Measurements from ENCODE around the gene SOBP.
"Not testable (repeated sequence)": the region's sequence is repeated elsewhere in the genome, so short reads cannot be mapped to it uniquely, and the experiment has no call there.

The SOBP gene

GRCh38 chr6:107489636-107490565, at the start of gene SOBP:
TSS of gene SOBP (plus strand) at chr6:107490117. CDS start at chr6:107490617, 500 bp downstream.
- peak; percentile 14 for DNase-seq (ENCODE audit: low spot score)

- no peak for DNase-seq (ENCODE audit: low spot score)
Measured at GRCh38 chr6:107440936-107441335, 49.0 kb upstream of the SOBP start.

GRCh38 chr6:107441682-107442081, 48.2 kb upstream of the SOBP start:
- no peak for DNase-seq (ENCODE audit: low spot score)

DNA sequence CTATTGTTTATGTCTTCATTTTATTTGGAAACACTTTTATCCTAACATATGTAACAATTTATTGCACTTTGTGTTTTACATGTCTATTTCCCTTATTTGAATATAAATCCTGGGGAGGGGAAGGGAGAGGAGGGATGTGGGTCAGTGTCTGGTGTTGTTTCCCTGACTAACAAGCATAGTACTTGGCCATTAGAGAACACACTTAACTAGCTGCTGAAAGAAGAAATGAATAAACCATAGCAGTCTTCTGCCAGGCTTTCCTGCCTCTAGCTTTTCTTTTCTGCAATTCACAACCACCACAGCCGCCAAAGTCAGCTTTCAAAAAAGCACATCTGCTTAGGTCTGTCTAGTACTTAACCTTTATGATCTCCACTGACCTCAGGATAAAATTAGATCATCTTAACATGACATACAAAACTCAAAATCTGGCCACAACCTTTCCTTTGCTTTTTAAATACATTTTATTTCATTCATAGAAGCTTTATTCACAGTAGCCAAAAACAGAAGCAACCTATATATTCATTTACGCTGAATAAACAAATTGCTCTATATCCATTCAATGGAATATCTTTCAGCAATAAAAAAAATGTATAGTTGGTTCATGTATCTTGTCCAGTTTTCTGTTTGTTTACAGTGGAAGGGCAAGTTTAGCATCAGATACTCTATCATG, 46.8 kb upstream of the SOBP start:
- no peak for DNase-seq (ENCODE audit: low spot score)

DNA sequence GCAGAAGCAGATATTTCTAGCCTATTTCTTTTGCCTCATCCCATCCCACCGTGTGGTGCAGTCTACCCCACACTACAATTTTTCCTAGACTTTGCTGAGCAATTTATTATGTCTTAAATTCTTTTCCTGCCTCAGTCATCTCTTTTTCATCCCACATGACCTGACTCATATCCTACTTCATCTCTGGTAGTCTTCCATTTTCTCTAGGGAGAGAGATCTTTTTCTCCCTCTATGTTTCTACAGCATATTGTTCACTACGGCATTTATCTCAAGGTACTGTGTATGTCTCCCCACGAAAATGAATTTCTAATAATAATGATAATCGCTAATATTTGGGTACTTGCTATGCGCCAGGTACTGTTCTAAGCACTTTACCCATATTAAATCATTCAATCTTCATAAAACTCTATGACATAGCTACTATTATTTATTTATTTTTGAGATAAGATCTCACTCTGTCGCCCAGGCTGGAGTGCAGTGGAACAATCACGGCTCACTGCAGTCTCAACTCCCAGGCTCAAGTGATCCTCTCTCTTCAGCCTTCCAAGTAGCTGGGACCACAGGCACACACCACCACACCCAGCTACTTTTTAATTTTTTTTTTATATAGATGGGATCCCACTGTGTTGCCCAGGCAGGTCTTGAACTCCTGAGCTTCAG, 46.2 kb upstream of the SOBP start:
- peak; percentile 23 for DNase-seq (ENCODE audit: low spot score)

GRCh38 chr6:107444277-107444676, 45.6 kb upstream of the SOBP start:
- no peak for DNase-seq (ENCODE audit: low spot score)

DNA sequence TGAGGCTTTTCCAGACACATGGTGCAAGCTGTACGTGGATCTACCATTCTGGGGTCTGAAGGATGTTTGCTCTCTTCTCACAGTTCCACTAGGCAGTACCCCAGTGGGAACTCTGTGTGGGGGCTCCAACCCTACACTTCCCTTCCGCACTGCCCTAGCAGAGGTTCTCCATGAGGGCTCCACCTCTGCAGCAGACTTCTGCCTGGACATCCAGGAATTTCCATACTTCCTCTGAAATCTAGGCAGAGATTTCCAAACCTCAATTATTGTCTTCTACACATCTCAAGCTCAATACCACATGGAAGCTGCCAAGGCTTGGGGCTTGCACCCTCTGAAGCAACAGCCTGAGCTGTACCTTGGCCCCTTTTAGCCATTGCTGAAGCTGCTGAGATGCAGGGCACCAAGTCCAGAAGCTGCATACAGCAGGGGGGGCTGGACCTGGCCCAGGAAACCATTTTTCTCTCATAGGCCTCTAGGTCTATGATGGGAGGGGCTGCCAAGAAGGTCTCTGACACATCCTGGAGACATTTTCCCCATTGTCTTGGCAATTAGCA, 42.2 kb upstream of the SOBP start:
- DNase-seq (ENCODE audit: low spot score) = no peak

DNA sequence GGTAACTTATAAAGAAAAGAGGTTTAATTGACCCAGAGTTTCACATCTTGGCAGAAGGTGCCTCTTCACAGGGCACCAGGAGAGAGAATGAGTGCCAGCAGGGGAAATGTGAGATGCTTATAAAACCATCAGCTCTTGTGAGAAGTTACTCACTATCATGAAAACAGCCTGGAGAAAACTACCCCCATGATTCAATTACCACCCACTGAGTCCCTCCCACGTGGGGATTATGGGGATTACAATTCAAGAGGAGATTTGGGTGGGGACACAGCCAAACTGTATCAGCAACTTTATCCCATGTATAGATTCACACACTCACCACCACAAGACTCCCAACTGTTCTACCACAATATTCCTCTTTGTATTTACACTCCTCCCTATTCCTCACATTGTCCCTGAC, 41.1 kb upstream of the SOBP start:
- no peak for DNase-seq (ENCODE audit: low spot score)

DNA sequence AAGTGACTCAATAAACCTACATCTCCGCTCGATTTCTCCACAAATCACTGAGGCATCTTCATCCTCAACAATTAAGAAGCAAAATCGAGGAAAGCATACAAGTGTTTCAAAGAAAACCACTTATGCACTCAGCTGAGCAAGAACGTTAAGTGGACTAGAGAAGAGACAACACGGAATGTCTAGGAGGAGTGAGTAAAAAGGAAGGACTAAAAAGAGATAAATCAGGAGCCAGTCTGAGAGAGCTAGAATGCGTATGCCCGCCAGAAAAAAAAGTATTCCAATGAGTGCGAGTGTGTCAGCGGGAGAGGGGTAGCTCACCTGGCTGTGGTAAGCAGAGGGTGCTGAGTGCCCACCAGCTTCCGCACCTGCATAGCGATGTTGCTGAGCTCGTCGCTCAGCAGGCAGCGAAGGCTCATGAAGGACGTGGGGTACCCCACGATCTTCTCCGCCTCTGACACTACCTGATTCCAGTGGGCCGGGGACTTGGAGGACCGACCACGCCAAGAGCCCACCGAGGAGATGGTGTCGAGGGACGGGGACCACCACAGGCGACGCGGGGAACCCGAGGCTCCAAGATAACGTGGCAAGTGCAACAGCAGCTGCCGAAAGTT, 31.1 kb upstream of the SOBP start:
- DNase-seq (ENCODE audit: low spot score) = peak; percentile 30

DNA sequence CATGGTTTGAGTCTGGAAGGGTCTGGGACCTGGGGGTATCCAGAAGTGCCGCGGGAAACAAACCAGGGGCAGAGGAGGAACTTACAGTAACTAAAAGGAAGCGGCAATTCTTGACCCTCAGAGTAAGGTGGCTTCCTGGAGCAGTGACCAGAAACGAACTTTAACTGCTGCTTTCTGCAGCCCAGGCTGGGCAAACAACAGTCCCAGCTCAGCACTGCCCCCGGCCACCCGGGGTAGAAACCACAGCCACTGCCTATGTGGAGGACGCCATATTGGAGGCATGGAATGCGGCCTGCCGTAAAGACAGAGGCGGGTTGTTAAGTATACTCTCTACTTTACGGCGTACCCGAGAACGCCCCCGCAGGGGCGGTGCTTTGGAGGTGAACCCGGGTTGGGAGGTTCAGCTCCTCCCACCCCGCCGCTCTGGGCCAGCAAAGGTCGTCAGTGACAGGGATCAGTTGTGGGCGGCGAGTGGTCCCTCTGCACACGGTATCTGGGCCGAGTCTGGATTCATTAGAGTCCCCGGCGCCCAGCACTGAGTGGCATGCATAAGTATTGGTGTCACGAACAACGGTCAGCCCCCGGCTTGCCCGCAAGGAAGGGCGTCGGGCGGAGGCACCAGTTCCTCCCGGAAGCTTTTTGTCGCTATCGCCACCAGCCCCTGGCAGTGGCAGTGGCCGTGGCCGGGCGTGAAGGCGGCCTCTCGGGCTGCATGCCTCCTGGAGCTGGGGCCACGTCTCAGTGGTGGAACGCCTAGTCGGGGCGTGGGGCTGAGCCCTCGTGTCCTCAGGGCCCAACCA, 30.4 kb upstream of the SOBP start, which contains the start of gene PDSS2:
Gene PDSS2 (minus strand): TSS at position 282 of the 800 bp plus-strand sequence. CDS start 279 bp downstream, at position 3.
- peak; percentile 98 for DNase-seq (ENCODE audit: low spot score)

DNA sequence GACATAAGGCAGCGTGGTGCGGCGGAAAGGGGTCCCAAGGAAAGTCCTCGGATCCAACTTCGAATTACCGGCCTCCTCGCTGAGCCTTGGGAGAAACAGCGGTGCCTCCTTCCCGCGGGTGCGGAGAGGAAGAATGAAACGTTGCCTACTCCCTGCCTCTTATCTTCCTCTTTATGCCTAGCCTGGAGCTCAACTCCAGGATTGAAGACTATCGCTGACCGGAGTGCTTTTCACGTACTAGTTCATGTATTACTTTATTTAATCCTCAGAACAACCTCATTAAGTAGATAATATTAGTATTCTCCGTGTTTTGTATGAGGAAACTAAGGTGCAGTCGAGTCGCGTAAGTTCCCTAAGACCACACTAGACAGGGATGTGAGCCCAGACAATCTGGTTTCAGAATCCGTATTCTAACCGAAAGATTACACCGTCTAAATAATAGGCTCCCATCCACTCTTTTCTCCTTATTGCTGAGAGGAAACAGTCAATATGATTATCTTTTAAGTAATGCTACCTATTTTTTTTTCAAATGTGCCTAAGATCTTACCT, 29.8 kb upstream of the SOBP start:
- no peak for DNase-seq (ENCODE audit: low spot score)

DNA sequence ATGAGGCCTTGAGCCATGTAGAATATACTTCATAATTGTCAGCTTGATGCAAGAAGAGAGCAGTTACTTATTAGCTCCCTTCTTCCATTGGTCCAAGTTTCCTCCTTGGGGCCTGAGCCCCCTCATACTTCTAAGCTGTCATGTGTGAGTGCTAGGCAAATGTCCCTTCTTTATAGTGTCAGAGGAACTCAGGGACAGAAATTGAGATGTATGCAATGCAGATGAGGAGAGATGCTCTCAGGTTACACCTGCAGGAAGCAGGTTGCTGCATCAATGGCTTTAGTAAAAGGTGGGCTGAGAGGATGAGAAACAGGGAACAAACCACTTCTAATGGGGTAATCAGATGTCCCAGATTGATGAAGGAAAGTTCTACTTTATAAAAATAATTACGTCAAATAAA, 23.9 kb upstream of the SOBP start:
- DNase-seq (ENCODE audit: low spot score) = no peak

DNA sequence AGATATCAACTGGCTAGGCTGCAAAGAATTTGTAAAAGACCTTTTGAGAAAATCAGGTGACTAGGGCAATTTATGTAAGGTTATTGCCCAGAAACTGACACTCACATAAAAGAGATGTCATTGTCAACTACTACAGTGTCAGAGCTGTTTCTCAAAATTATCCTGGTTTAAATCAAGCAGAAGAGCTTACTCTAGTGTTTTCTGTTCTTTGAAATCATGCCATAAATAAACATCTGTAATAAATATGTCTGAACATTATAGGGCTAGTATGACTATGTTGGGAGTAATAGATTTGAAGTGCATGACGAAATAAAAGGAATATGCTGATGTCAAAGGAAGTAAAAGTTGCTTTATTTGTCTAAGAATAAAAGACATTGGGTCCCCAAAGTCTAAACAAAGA, 19.6 kb upstream of the SOBP start:
- no peak for DNase-seq (ENCODE audit: low spot score)

DNA sequence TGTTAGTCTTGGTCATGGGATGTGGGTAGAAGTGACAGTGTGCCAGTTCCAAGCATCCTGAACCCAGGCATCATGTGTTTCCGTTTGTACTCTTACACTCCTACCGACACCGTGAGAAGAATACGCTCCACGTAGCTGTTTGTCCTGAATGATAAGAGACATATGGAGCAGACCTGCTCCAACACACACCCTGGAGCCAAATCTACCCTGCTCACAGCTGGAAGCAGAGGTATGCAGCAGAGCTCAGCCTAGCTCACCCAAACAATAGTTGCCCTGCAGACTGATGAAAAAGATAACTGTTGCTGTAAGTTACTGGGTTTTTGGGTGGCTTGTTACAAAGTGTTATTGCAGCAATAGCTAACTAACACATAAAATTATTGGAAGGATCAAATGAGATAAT, 16.3 kb upstream of the SOBP start:
- DNase-seq (ENCODE audit: low spot score) = no peak

DNA sequence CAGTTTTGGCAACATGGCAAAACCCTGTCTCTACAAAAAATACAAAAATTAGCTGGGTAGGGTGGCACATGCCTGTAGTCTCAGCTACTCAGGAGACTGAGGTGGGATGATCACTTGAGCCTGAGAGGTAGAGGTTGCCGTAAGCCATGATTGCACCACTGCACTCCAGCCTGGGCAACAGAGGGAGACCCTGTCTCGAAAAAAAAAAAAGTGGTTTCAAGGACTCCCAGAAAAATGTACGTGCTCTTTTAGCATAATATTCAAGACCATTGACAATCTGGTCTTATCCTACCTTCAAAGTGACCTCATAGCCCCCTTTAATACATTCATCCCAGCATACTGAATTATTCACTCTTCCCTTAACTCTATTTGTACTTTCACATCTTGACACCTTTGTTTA, 14.6 kb upstream of the SOBP start:
- DNase-seq (ENCODE audit: low spot score) = not testable (repeated sequence)

DNA sequence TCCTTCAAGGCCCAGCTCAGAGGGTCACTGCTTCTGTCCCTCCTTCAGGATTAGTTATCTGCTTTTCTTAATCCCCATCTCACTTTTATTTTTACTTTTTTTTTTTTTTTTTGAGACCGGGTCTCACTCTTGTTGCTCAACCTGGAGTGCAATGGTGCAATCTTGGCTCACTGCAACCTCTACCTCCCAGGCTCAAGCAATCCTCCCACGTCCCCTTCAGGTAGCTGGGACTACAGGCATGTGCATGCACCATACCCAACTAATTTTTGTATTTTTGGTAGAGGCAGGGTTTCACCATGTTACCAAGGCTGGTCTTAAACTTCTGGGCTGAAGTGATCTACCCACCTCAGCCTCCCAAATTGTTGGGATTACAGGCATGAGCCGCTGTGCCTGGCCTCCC, 14.1 kb upstream of the SOBP start:
- DNase-seq (ENCODE audit: low spot score) = not testable (repeated sequence)

DNA sequence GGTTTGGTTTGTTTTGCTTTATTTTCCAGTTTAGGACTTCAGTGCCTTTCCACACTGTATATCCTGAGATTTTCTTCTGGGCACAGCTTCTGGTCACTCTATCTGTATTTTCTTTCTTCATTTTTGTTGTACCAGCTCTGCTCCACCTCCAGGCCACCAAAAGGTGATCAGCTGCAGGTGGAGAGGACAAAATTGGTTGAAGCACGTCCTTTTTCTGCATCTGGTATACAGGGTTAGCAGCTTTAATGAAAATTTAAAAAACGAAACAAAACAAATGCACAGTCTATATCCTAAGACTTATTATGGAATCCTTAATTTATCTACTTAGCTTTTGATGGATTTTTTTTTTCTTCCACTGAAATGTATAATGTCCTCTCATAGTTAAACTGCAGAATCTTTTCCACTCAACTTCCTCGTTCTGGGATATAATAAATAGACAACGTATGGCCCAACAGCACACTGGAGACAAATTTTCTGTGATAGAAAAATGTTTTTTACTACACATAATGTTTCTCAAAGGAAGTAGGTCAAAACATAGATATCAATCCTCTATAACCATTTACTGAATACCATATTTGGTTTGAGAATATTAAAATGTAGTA, 10.7 kb upstream of the SOBP start:
- no peak for DNase-seq (ENCODE audit: low spot score)

GRCh38 chr6:107485157-107485556, 4.8 kb upstream of the SOBP start:
- DNase-seq (ENCODE audit: low spot score) = no peak

DNA sequence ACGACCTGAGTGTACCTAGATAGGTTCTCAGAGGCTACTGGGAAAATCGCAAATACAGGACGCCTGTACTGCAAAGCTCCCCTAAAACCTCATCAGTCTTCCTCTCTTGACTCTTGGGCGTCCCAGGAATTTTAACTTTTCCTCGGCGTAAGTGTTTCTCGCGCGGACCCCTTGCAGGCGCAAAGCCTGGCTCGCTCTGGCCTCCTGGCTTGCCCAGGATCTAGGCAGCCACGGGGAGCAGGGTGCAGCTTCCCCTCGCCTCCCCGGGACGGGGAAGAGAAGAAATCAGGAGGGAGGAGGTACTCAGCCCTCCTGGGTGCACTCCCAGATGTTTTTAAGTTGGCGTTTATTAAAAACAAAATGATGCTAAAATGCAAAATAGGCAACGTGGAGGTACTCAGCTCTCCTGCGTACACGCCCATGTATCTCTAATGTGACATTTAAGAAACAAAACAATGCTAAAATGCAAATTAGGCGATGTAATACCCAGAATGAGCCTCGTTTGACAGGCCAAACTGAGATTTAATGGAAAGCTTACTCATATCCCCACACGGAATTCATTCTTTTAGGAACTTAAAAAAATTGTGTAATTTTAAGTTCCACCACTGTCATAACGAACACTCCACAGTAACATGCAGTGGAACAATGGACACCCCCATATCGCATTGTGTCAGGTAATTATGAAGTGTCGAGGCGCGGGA, 1.6 kb upstream of the SOBP start:
- DNase-seq (ENCODE audit: low spot score) = no peak
